Renal cortical epithelial cell (primary cell): ENCODE results near the gene MCHR1. TPM values are rescaled to one million over a fixed set of nuclear protein-coding genes. Genes with fewer than 3 reads are reported as not detected.
"Not testable (repeated sequence)": the region's sequence is repeated elsewhere in the genome, so short reads cannot be mapped to it uniquely, and the experiment has no call there.

ENCODE experiments used
- DNase-seq: peaks from one replicate; pipeline ENCODE4 v3.0.0-alpha.2; 2011; ENCODE audit warnings: low read depth
- total RNA-seq: library from RNA; depleted of rRNA; stranded (reverse); fragments of >200 nt; gene quantifications from 2 replicates; pipeline ENCODE4 v1.2.3, GENCODE V29; 2014

MCHR1 gene
- total RNA-seq, 1 donor from 2014 or later: 0.50 TPM

- DNase-seq: not testable (repeated sequence)
Observed at GRCh38 chr22:40656651-40657050, 22.6 kb upstream of the MCHR1 start.

GRCh38 chr22:40659166-40659565 lies 20.1 kb upstream of the MCHR1 start:
- no peak for DNase-seq

GRCh38 chr22:40660730-40661129 lies 18.6 kb upstream of the MCHR1 start:
- no peak for DNase-seq

- DNase-seq: no peak
Observed at GRCh38 chr22:40661671-40662070, 17.6 kb upstream of the MCHR1 start.

- DNase-seq: no peak
Observed at GRCh38 chr22:40665312-40665711, 14.0 kb upstream of the MCHR1 start.

- DNase-seq: peak; percentile 58
Observed at GRCh38 chr22:40666151-40666848, 13.0 kb upstream of the MCHR1 start.

GRCh38 chr22:40668611-40669411 lies 10.5 kb upstream of the MCHR1 start:
- peak; percentile 88 for DNase-seq

GRCh38 chr22:40670058-40670457 lies 9.2 kb upstream of the MCHR1 start:
- DNase-seq: no peak

- no peak for DNase-seq
Observed at GRCh38 chr22:40671369-40671768, 7.9 kb upstream of the MCHR1 start.

- DNase-seq: no peak
Observed at GRCh38 chr22:40671796-40672360, 7.4 kb upstream of the MCHR1 start.

GRCh38 chr22:40673017-40673416 lies 6.3 kb upstream of the MCHR1 start:
- no peak for DNase-seq

GRCh38 chr22:40674274-40674673 lies 5.0 kb upstream of the MCHR1 start:
- DNase-seq: no peak

- not testable (repeated sequence) for DNase-seq
Observed at GRCh38 chr22:40676166-40676565, 3.1 kb upstream of the MCHR1 start.

- DNase-seq: no peak
Observed at GRCh38 chr22:40676644-40677043, 2.6 kb upstream of the MCHR1 start.

- DNase-seq: no peak
Observed at GRCh38 chr22:40678493-40679248, 613 bp upstream of the MCHR1 start.

- no peak for DNase-seq
Observed at GRCh38 chr22:40679964-40680818, 907 bp downstream of the MCHR1 start.

- no peak for DNase-seq
Observed at GRCh38 chr22:40680819-40681183, 1.5 kb downstream of the MCHR1 start.

- DNase-seq: no peak
Observed at GRCh38 chr22:40681451-40681850, 2.2 kb downstream of the MCHR1 start.

GRCh38 chr22:40684728-40685127 lies 5.4 kb downstream of the MCHR1 start:
- DNase-seq: no peak

- no peak for DNase-seq
Observed at GRCh38 chr22:40685406-40685805, 6.1 kb downstream of the MCHR1 start.

GRCh38 chr22:40687706-40688105 lies 8.4 kb downstream of the MCHR1 start:
- no peak for DNase-seq
